GM11168 (cell line): ENCODE data around the gene PPP1CA.

Source experiments
- in situ Hi-C: fragments of 300-500 bp; cut with MboI; formaldehyde crosslinking; loops from one replicate; pipeline ENCODE4 v1.12.0; 2022; ENCODE audit warnings: low sequenced_read_pairs; ENCODE audit not compliant: unreplicated experiment

The PPP1CA gene

DNA sequence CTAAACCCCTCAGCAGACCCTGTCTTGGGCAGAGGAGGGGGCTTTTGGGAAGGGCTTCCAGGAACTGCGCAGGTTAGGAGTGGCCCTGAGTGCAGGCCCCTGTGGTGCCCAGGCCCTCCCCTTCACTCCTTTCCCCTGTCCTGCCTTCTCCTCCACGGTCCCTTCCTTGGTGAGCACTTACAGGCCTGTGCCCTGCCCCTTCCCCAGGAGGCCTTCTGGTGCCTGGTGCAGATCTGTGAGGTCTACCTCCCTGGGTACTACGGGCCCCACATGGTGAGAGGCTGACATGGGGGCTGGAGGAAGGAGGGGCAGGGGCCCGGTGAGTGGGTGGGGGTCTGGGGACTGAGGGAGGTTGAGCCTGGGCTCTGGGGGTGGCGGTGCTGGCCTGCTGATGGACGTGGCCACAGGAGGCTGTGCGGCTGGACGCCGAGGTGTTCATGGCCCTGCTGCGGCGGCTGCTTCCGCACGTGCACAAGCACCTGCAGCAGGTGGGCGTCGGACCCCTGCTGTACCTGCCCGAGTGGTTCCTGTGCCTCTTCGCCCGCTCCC, 4.8 kb upstream of the PPP1CA start:
- in situ Hi-C loops, result loop anchor here (10.0 kb wide), 1 partner anchor 98 kb away; the partner anchor contains the start of genes CDK2AP2 and PITPNM1

DNA sequence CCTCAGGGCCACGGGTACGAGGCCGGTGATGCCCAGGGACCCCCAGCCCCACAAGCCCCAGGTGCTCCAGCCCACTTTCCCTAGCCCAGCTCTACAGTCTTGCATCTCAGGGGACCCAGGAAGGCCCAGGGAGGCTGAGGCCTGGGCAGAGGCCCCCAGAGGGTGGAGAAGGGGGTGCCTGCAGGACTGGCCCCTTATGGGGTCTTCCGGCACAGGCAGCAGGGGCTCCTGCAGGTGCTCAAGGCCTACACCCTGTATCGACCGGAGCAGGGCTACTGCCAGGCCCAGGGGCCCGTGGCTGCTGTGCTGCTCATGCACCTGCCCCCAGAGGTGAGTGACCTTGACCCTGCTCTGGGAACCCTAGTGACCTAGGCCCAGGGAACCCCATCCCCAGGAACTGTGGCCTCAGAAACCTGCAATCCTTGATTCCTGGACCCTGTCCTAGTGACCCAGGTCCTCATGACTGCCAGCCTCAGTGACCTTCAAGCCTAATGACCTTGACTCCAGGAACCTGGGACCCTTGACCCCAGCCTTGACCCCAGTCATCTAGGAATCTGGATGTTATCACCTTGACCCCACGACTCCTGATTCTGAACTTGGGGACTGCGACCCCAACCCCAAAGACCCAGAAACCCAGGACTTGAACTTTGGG, 4.2 kb upstream of the PPP1CA start:
- in situ Hi-C loops, result loop anchor here (10.0 kb wide), 1 partner anchor 99 kb away; the partner anchor contains the start of genes CDK2AP2 and PITPNM1

GRCh38 chr11:67405196-67405567, 3.5 kb upstream of the PPP1CA start:
- in situ Hi-C loops, result loop anchor here (10.0 kb wide), 1 partner anchor 100 kb away; the partner anchor contains the start of genes CDK2AP2 and PITPNM1

DNA sequence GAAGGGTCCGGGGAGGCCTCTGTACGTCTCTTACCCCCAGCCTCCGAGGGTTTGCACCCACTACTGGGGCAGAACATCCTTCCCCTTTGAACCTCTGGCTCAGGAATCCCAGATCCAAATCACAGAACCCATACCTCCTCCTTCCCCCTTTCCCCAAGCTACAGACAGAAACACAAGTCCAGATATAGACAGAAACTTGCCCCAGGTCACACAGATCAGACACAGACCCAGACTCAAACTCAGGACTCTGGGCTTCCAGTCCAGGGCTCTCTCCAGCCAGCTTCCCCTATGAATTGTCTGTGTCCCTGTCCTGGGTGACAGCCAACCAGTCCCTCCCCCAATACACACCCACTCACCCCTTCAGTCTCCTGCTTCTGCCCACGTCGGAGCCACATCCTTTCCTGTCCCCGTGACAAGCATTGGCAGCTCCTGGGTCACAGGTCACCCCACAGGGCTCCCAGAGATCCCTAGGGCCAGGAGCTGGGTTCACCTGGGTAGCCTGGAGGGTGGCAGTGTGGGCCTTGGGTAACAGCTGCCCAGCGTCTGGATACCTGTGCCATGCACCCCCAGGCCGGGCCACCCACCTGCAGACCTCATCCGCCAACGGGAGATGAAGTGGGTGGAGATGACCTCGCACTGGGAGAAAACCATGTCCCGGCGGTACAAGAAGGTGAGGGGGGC, 3.0 kb upstream of the PPP1CA start:
- in situ Hi-C loops, result loop anchor here (10.0 kb wide), 1 partner anchor 100 kb away; the partner anchor contains the start of genes CDK2AP2 and PITPNM1

- in situ Hi-C loops, result loop anchor here (10.0 kb wide), 1 partner anchor 102 kb away; the partner anchor contains the start of genes CDK2AP2 and PITPNM1
Measured at GRCh38 chr11:67403085-67403484, 1.4 kb upstream of the PPP1CA start.

DNA sequence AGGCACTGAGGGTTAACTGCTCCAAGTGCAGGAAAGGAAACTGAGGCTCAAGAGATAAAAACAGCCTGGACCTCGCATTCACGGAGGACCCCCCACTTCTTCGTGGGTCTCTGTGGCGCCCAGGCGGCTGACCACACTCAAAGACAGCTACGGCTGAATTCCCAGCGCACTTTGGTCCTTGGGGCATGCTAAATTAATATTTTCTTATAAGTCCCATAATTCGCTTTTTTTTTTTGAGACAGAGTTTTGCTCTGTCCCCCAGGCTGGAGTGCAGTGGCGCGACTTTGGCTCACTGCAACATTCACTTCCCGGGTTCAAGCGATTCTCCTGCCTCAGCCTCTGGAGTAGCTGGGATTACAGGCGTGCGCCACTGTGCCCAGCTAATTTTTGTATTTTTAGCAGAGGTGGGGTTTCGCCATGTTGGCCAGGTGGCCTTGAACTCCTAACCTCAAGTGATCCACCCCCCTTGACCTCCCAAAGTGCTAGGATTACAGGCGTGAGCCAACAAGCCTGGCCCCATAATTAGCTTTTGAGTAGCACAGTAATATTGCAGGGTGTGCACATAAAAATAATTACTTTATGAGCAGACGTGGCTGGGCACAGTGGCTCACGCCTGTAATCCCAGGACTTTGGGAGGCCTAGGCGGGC, 658 bp upstream of the PPP1CA start:
- in situ Hi-C loops, result loop anchor here (10.0 kb wide), 1 partner anchor 102 kb away; the partner anchor contains the start of genes CDK2AP2 and PITPNM1

DNA sequence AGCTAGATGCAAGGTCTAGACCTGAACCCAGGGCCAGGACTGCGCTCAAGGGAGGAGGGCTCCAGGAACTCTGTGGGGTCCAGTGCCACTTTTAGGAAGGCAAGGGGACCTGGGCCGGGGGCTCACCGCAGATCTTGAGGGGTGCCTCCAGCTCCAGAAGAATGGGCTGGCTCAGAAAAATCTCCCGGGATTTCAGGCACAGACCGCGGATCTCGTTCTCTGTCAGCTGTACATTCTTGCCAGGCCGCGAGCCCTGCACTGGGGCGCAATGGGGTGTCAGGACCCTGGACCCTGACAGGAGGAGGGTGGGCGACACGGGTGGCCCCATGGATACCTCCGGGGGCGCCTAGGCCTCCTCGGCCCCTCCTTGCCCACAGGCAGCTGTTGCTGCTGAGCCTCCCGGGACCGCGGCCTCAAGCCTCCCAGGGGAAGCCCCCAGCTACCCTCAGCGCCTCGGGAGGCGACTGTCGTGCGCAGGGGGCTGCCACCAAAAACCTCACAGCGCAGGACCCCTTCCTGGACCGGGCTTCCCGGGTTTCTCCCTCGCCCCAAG, 640 bp downstream of the PPP1CA start:
- in situ Hi-C loops, result loop anchor here (10.0 kb wide), 1 partner anchor 104 kb away; the partner anchor contains the start of genes CDK2AP2 and PITPNM1

DNA sequence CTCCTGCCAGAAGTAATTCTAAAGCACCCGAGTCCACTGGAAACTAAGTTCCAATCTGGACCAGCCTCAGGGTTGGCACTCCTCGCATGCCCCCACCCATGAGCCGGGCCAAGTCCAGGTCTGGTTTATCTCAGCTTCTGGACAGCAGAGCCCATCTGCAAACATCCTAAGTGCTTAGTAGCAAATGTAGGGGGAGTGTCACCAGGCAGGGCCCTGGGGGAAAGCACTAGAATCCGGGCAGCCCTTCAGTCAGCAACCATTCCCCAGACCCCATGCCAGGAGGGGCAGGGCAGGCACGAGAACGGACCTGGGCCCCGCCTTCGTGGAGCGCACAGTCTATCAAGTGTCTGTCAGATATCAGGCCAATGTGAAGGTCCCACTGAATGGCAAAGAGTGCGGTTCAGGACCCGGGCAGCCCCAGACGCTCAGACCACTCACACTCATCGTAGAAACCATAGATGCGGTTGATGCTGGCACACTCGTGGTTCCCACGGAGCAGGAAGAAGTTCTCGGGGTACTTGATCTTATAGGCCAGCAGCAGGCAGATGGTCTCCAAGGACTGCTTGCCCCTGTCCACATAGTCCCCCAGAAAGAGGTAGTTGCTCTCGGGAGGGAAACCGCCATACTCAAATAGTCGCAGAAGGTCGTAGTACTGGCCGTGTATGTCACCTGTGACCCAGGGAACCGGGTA, 1.3 kb downstream of the PPP1CA start:
- in situ Hi-C loops, result loop anchor here (10.0 kb wide), 1 partner anchor 104 kb away; the partner anchor contains the start of genes CDK2AP2 and PITPNM1

DNA sequence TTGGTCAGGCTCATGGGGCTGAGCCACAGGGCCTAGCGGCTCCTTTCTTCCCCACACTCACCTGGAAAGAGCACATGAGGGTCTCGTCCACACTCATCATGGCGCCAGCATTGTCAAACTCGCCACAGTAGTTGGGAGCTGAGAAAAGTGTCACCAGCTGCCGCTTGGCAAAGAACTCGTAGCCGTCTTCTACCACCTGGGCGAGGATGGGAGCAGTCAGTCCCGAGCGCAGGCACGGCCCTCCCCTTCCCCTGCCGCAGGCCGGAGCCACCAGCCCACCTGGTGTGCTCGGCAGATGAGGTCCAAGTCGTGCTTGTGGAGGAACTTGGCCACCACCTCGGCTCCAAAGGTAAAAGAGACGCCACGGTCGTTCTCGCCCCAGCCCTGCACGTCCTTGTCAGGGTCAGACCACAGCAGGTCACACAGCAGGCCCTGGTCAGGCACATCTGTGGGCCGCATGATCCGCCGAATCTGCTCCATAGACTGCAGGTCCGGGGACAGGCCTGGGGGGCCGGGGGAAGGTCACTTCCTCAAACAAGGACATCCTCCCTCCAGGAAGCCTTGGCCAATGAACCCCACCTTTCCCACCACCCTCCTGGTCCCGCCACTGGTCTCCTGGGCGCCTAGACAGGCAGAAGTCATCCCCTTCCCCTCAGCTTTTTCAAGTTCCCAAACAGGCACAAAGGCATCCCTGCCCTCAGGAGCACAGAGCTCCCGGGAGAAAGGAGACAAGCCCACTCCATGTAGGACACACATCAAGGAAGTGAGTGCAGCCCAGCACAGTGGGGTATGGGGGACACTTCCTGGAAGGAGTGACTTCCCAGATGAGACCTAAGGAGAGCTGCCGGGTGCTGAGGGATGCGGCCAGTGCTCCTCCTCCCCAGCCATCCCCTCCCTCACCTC, 2.7 kb downstream of the PPP1CA start:
- in situ Hi-C loops, result no loop called here

GRCh38 chr11:67397986-67398660, 3.5 kb downstream of the PPP1CA start:
- in situ Hi-C loops, result no loop called here

GRCh38 chr11:67397536-67397935, 4.1 kb downstream of the PPP1CA start:
- in situ Hi-C loops, result no loop called here

GRCh38 chr11:67396587-67397389, 4.9 kb downstream of the PPP1CA start:
- in situ Hi-C loops, result no loop called here

- in situ Hi-C loops, result no loop called here
Measured at GRCh38 chr11:67396259-67396581, 5.4 kb downstream of the PPP1CA start.

DNA sequence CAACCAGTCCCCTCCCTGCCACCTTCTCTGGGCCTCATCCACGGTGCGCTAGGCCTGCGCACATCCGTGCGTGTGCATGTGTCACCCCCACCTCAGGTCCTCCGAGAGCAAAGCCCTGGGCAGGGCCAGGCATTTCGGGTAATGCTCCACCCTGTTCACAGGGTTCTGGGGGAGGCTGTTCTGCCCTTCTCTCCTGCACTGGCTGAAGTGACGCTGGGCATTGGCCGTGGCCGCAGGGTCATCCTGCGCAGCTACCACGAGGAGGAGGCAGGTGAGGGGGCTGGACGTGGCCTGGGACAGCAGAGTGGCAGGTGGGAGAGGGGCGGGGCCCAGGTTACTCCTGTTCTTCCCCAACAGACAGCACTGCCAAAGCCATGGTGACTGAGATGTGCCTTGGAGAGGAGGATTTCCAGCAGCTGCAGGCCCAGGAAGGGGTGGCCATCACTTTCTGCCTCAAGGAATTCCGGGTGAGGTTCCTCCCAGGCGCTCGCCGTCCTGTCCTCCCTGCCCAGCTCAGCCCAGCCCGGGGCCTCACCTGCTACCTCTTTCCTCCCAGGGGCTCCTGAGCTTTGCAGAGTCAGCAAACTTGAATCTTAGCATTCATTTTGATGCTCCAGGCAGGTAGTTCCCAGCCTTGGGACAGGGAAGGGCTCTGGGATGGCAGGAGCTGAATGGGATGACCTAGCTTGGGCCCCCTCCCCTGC, 6.0 kb downstream of the PPP1CA start:
- in situ Hi-C loops, result no loop called here

- in situ Hi-C loops, result no loop called here
Measured at GRCh38 chr11:67393990-67394389, 7.7 kb downstream of the PPP1CA start.

- in situ Hi-C loops, result no loop called here
Measured at GRCh38 chr11:67393437-67393836, 8.2 kb downstream of the PPP1CA start.

DNA sequence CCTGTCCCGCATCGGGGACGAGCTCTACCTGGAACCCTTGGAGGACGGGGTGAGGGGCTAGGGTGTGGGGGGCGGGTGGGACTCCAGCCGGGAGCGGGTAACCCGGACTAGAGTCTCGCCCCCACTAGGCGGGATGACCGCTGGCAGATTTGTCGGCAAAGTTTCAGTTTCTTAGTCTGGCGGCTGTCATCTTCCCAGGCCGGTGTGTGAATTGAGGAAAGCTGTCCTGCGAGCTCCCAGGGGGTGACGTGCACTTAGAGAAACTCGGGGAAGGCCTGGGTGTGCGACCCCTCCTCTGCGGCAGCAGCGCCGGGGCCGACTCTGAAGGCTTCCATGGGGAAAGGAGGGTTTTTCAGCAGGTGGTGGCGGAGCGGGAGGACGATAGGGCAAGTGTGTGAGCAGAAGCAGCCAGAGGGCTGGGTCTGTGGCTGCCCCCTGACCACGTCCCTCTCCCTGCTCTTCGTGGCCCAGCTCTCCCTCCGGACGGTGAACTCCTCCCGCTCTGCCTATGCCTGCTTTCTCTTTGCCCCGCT, 9.4 kb downstream of the PPP1CA start:
- in situ Hi-C loops, result no loop called here
